ENCODE data around the gene RCAN3.

- TF ChIP-seq CTCF (IDR thresholded peaks at IDR 0.05), result no peak
- no peak for TF ChIP-seq POLR2A (IDR thresholded peaks at IDR 0.05)
These were observed 60.0 kb downstream of the RCAN3 start for GRCh38 chr1:24562625-24563024.

Measured in uterus (tissue), 2 donors.